SK-N-MC (cell line): ENCODE data around the gene IQSEC3.

Experiments
- EZH2 ChIP-seq: fragments of 200-600 bp; sonication (generic); IDR thresholded peaks from one replicate; pipeline ENCODE4 v1.6.1; 2017; ENCODE audit warnings: antibody characterized with exemption
- FOXP2 ChIP-seq: optimal IDR thresholded peaks from 2 replicates; pipeline ENCODE3; 2011; ENCODE audit warnings: mild to moderate bottlenecking, moderate library complexity; ENCODE audit not compliant: insufficient read depth; ENCODE audit errors: extremely low read length, control extremely low read depth
- POLR2AphosphoS5 ChIP-seq: IDR thresholded peaks from 2 replicates; pipeline ENCODE4 v1.6.1; 2012; ENCODE audit warnings: mild to moderate bottlenecking, low read depth, low read length, borderline replicate concordance

GRCh38 chr12:129001-129400, 62.4 kb downstream of the IQSEC3 start:
- TF ChIP-seq POLR2AphosphoS5 (no peak), EZH2 (no peak), FOXP2 (no peak)
